HG03460 (cell line): Measurements from ENCODE around the gene MBNL3.

Experiments used
- ATAC-seq: cut with Tn5 transposase; IDR thresholded peaks from one replicate; pipeline ENCODE4 v1.9.1; 2021; ENCODE audit not compliant: unreplicated experiment

MBNL3 gene

GRCh38 chrX:132423323-132423722 lies 65.5 kb downstream of the MBNL3 start:
- no peak for ATAC-seq

- ATAC-seq = no peak
These were observed 73.8 kb downstream of the MBNL3 start for GRCh38 chrX:132415012-132415411.

GRCh38 chrX:132414404-132414803 lies 74.4 kb downstream of the MBNL3 start:
- no peak for ATAC-seq

- no peak for ATAC-seq
These were observed 75.4 kb downstream of the MBNL3 start for GRCh38 chrX:132413459-132413858.

GRCh38 chrX:132412208-132412607 lies 76.6 kb downstream of the MBNL3 start:
- no peak for ATAC-seq

- ATAC-seq = no peak
These were observed 77.4 kb downstream of the MBNL3 start for GRCh38 chrX:132411310-132411977.

GRCh38 chrX:132409780-132410556 lies 78.9 kb downstream of the MBNL3 start:
- ATAC-seq = no peak

- no peak for ATAC-seq
These were observed 81.1 kb downstream of the MBNL3 start for GRCh38 chrX:132407691-132408090.

- ATAC-seq = no peak
These were observed 82.7 kb downstream of the MBNL3 start for GRCh38 chrX:132406106-132406505.

- ATAC-seq = no peak
These were observed 84.6 kb downstream of the MBNL3 start for GRCh38 chrX:132404266-132404665.

- ATAC-seq = no peak
These were observed 86.9 kb downstream of the MBNL3 start for GRCh38 chrX:132401935-132402334.

- no peak for ATAC-seq
These were observed 88.1 kb downstream of the MBNL3 start for GRCh38 chrX:132400706-132401105.

- no peak for ATAC-seq
These were observed 93.2 kb downstream of the MBNL3 start for GRCh38 chrX:132395645-132396044.

GRCh38 chrX:132395026-132395425 lies 93.8 kb downstream of the MBNL3 start:
- no peak for ATAC-seq

GRCh38 chrX:132394591-132394990 lies 94.2 kb downstream of the MBNL3 start:
- ATAC-seq = no peak

GRCh38 chrX:132393992-132394391 lies 94.8 kb downstream of the MBNL3 start:
- ATAC-seq = no peak

GRCh38 chrX:132393485-132393884 lies 95.4 kb downstream of the MBNL3 start:
- ATAC-seq = no peak

- no peak for ATAC-seq
These were observed 95.8 kb downstream of the MBNL3 start for GRCh38 chrX:132393085-132393484.

- ATAC-seq = no peak
These were observed 98.0 kb downstream of the MBNL3 start for GRCh38 chrX:132390792-132391191.

GRCh38 chrX:132389480-132389879 lies 99.4 kb downstream of the MBNL3 start:
- ATAC-seq = no peak

- ATAC-seq = no peak
These were observed 100.5 kb downstream of the MBNL3 start for GRCh38 chrX:132388371-132388770.

GRCh38 chrX:132384301-132384700 lies 104.5 kb downstream of the MBNL3 start:
- no peak for ATAC-seq

GRCh38 chrX:132382068-132382467 lies 106.8 kb downstream of the MBNL3 start:
- ATAC-seq = no peak
